HepG2 (cell line): ENCODE measurements around the gene MGARP. TPM values are rescaled to one million over a fixed set of nuclear protein-coding genes. Genes with fewer than 3 reads are reported as not detected.

Experiments used
- BHLHE40 ChIP-seq: IDR thresholded peaks from 2 replicates; pipeline ENCODE4 v1.6.1; 2011; ENCODE audit warnings: low read length, improper control_type of control experiment
- CBFB ChIP-seq: sonication (generic); formaldehyde crosslinking; IDR thresholded peaks from 2 replicates; pipeline ENCODE4 v1.4.0; 2020; ENCODE audit warnings: missing genetic modification reagents
- HBP1 ChIP-seq: IDR thresholded peaks from 2 replicates; pipeline ENCODE4 v1.6.1; 2016; ENCODE audit warnings: low read depth, control low read depth
- IRX3 ChIP-seq: sonication (generic); formaldehyde crosslinking; IDR thresholded peaks from 2 replicates; pipeline ENCODE4 v1.8.1; 2023; ENCODE audit warnings: mild to moderate bottlenecking, low read depth, missing genetic modification reagents, borderline replicate concordance
- JARID2 ChIP-seq: sonication (generic); formaldehyde crosslinking; IDR thresholded peaks from 2 replicates; pipeline ENCODE4 v1.8.1; 2023; ENCODE audit warnings: missing genetic modification reagents, inconsistent platforms; ENCODE audit not compliant: insufficient replicate concordance
- JUN ChIP-seq: sonication (generic); formaldehyde crosslinking; IDR thresholded peaks from 2 replicates; pipeline ENCODE4 v1.4.0; 2020; ENCODE audit warnings: mild to moderate bottlenecking, missing genetic modification reagents
- KDM6A ChIP-seq: IDR thresholded peaks from 2 replicates; pipeline ENCODE4 v1.6.1; 2016; ENCODE audit warnings: low read depth
- MAFF ChIP-seq: IDR thresholded peaks from 2 replicates; pipeline ENCODE4 v1.6.1; 2011; ENCODE audit warnings: low read depth, low read length, improper control_type of control experiment
- MED1 ChIP-seq: sonication (generic); formaldehyde crosslinking; IDR thresholded peaks from 2 replicates; pipeline ENCODE4 v1.4.0; 2020; ENCODE audit warnings: missing genetic modification reagents
- MLXIP ChIP-seq: sonication (generic); formaldehyde crosslinking; IDR thresholded peaks from 2 replicates; pipeline ENCODE4 v1.9.0; 2021; ENCODE audit warnings: missing genetic modification reagents, borderline replicate concordance
- MXI1 ChIP-seq: IDR thresholded peaks from 3 replicates; pipeline ENCODE4 v1.6.1; 2012; ENCODE audit warnings: low read depth, low read length, inconsistent platforms, borderline replicate concordance
- PTBP1 ChIP-seq: fragments of 200-400 bp; formaldehyde crosslinking; IDR thresholded peaks from 2 replicates; pipeline ENCODE4 v1.6.1; 2018; ENCODE audit warnings: low read length, low read depth; ENCODE audit not compliant: poor library complexity, severe bottlenecking
- REXO4 ChIP-seq: sonication (generic); formaldehyde crosslinking; IDR thresholded peaks from 2 replicates; pipeline ENCODE4 v1.8.0; 2022; ENCODE audit warnings: missing genetic modification reagents, mild to moderate bottlenecking, borderline replicate concordance
- SIN3A ChIP-seq: IDR thresholded peaks from 2 replicates; pipeline ENCODE4 v1.6.1; 2011; ENCODE audit warnings: low read depth, mild to moderate bottlenecking, control low read depth, low read length, borderline replicate concordance
- SIX4 ChIP-seq: sonication (generic); formaldehyde crosslinking; IDR thresholded peaks from 2 replicates; pipeline ENCODE4 v1.4.0; 2020; ENCODE audit warnings: missing genetic modification reagents
- SMARCE1 ChIP-seq: fragments of 450-650 bp; IDR thresholded peaks from 2 replicates; pipeline ENCODE4 v1.6.1; 2017; ENCODE audit warnings: borderline replicate concordance
- TERF1 ChIP-seq: sonication (generic); formaldehyde crosslinking; IDR thresholded peaks from 2 replicates; pipeline ENCODE4 v1.8.0; 2022; ENCODE audit warnings: mild to moderate bottlenecking, missing genetic modification reagents, moderate library complexity
- ZEB1 ChIP-seq: IDR thresholded peaks from 2 replicates; pipeline ENCODE4 v1.6.1; 2012; ENCODE audit warnings: mild to moderate bottlenecking, low read depth, inconsistent platforms; ENCODE audit not compliant: insufficient replicate concordance
- ZFP36L1 ChIP-seq: sonication (generic); formaldehyde crosslinking; IDR thresholded peaks from 2 replicates; pipeline ENCODE4 v1.8.0; 2022; ENCODE audit warnings: mild to moderate bottlenecking, missing genetic modification reagents, moderate library complexity
- ZFY ChIP-seq: sonication (generic); formaldehyde crosslinking; IDR thresholded peaks from 2 replicates; pipeline ENCODE4 v1.4.0; 2020; ENCODE audit warnings: missing genetic modification reagents
- ZNF207 ChIP-seq: fragments of 450-650 bp; IDR thresholded peaks from 2 replicates; pipeline ENCODE4 v1.6.1; 2016; ENCODE audit warnings: antibody characterized with exemption, borderline replicate concordance
- ZNF335 ChIP-seq: sonication (generic); formaldehyde crosslinking; IDR thresholded peaks from 2 replicates; pipeline ENCODE4 v1.4.0; 2020; ENCODE audit warnings: missing genetic modification reagents
- ZNF431 ChIP-seq: sonication (generic); formaldehyde crosslinking; IDR thresholded peaks from 2 replicates; pipeline ENCODE4 v1.9.0; 2022; ENCODE audit warnings: missing genetic modification reagents, low read depth, mild to moderate bottlenecking, borderline replicate concordance
- ZNF550 ChIP-seq: sonication (generic); formaldehyde crosslinking; IDR thresholded peaks from 2 replicates; pipeline ENCODE4 v1.4.0; 2020; ENCODE audit warnings: mild to moderate bottlenecking, missing genetic modification reagents, borderline replicate concordance
- ZNF629 ChIP-seq: sonication (generic); formaldehyde crosslinking; conservative IDR thresholded peaks from 2 replicates; pipeline ENCODE4 v1.5.0; 2020; ENCODE audit warnings: missing genetic modification reagents
- ZNF879 ChIP-seq: sonication (generic); formaldehyde crosslinking; IDR thresholded peaks from 2 replicates; pipeline ENCODE4 v1.8.1; 2023; ENCODE audit warnings: missing genetic modification reagents
- polyA plus RNA-seq, 8 experiments: library from polyadenylated mRNA; depleted of rRNA in 3 of 8; stranded (reverse) in 7 of 8; unstranded in 1 of 8; fragments of >200 nt; fragmentation: Illumina TruSeq in 4 of 8; extraction: Trizol in 4 of 8; gene quantifications; 2 replicates each; pipeline versions ENCODE4 v1.2.1 to v1.2.3, GENCODE V29; 2011 to 2016; ENCODE audit warnings: low read depth in 4 of 8, missing spikeins in 1 of 8, mixed read lengths in 1 of 8; ENCODE audit not compliant: insufficient read depth in 1 of 8
- total RNA-seq, 5 experiments: library from RNA; depleted of rRNA; stranded (reverse); fragments of >200 nt; fragmentation: Illumina TruSeq; extraction: Trizol; gene quantifications; 2 replicates each; pipeline ENCODE4 v1.2.3, GENCODE V29; 2016; ENCODE audit warnings: low read depth in 1 of 5

MGARP gene
- total and polyA plus RNA-seq, 2 of the 13 experiments (the other 11 are each of a cell fraction or from before 2014, with no cell fraction given): 0.11 to 0.13 TPM

GRCh38 chr4:139301113-139301820, 21.2 kb upstream of the MGARP start, which contains the start of gene NAA15 (continued):
- TF ChIP-seq JUN (CRISPR knock-in tag) (no peak), PTBP1 (no peak), ZNF431 (CRISPR knock-in tag) (0 out of 2 replicates have a peak, but pooled peaks have one; percentile 24), KDM6A (CRISPR knock-in tag) (no peak), ZNF629 (CRISPR knock-in tag) (no peak), MLXIP (CRISPR knock-in tag) (no peak), ZNF550 (CRISPR knock-in tag) (no peak), MED1 (CRISPR knock-in tag) (no peak; the same call in 1 of the 2 replicates), SIX4 (CRISPR knock-in tag) (no peak; the same call in 1 of the 2 replicates), REXO4 (CRISPR knock-in tag) (no peak), MXI1 (peak; percentile 94), ZFY (peak; percentile 71), HBP1 (CRISPR knock-in tag) (peak; percentile 65; the same call in 1 of the 2 replicates), ZNF207 (no peak), BHLHE40 (no peak), ZNF335 (no peak; the same call in none of the 2 replicates), MAFF (peak; percentile 50; the same call in 1 of the 2 replicates), JARID2 (CRISPR knock-in tag) (no peak), SIN3A (peak; percentile 70; the same call in 1 of the 2 replicates), ZFP36L1 (CRISPR knock-in tag) (no peak; the same call in 1 of the 2 replicates), CBFB (CRISPR knock-in tag) (peak; percentile 47; the same call in 1 of the 2 replicates), TERF1 (CRISPR knock-in tag) (no peak), SMARCE1 (no peak), ZEB1 (no peak), IRX3 (CRISPR knock-in tag) (no peak), ZNF879 (0 out of 2 replicates have a peak, but pooled peaks have one; percentile 19)
